Activated CD8-positive, alpha-beta T cell treated with anti-CD3 and anti-CD28 coated beads for 36 hours (primary cell): Measurements from ENCODE around the gene RTN4. TPM values are rescaled to one million over a fixed set of nuclear protein-coding genes. Genes with fewer than 3 reads are reported as not detected.

Experiments used
- ATAC-seq: fragments of 200-7000 bp; cut with Tn5 transposase; one replicate; pipeline ENCODE4 v1.10.0; 2021; ENCODE audit warnings: mild to moderate bottlenecking, moderate library complexity
- CTCF ChIA-PET: fragments of 350-600 bp; sonication (Branson Sonifier 250); formaldehyde crosslinking; loops from one replicate; lab custom pipeline; 2021; ENCODE audit warnings: antibody characterized with exemption; lab: Charles Lee
- POLR2A ChIA-PET: fragments of 350-600 bp; sonication (Branson Sonifier 250); formaldehyde crosslinking; loops from one replicate; lab custom pipeline; 2021; ENCODE audit warnings: antibody characterized with exemption; lab: Charles Lee
- DNase-seq: peaks from one replicate; pipeline ENCODE4 v3.0.0-alpha.2; 2020
- H3K27ac Mint-ChIP-seq: one replicate; pipeline ENCODE4 v1.8.0; 2021; ENCODE audit warnings: mild to moderate bottlenecking, mixed read lengths
- H3K27me3 Mint-ChIP-seq: one replicate; pipeline ENCODE4 v1.8.0; 2021; ENCODE audit warnings: mixed read lengths
- H3K36me3 Mint-ChIP-seq: one replicate; pipeline ENCODE4 v1.8.0; 2021; ENCODE audit warnings: low read depth, mixed read lengths
- H3K4me1 Mint-ChIP-seq: one replicate; pipeline ENCODE4 v1.8.0; 2021; ENCODE audit warnings: low read depth, mixed read lengths
- H3K4me3 Mint-ChIP-seq: one replicate; pipeline ENCODE4 v1.8.0; 2021; ENCODE audit warnings: mild to moderate bottlenecking, moderate library complexity, mixed read lengths
- H3K9me3 Mint-ChIP-seq: one replicate; pipeline ENCODE4 v1.8.0; 2021; ENCODE audit warnings: mixed read lengths
- intact Hi-C: fragments of 100-400 bp; cut with micrococcal nuclease; formaldehyde crosslinking; loops from one replicate; pipeline ENCODE4 v1.10.0; 2022
- total RNA-seq, 2 experiments: library from RNA; stranded (reverse); gene quantifications; one replicate each; pipeline ENCODE4 v1.2.3, GENCODE V29; 2021
- TF ChIP-seq, protein P1 (sequence below): fragments of 200-600 bp; IDR thresholded peaks from one replicate; pipeline ENCODE4 v1.8.0; 2022; ENCODE audit warnings: antibody characterized with exemption, mild to moderate bottlenecking

RTN4 gene
- total RNA-seq, 2 experiments from 2014 or later = 81.5 to 85.0 TPM

DNA sequence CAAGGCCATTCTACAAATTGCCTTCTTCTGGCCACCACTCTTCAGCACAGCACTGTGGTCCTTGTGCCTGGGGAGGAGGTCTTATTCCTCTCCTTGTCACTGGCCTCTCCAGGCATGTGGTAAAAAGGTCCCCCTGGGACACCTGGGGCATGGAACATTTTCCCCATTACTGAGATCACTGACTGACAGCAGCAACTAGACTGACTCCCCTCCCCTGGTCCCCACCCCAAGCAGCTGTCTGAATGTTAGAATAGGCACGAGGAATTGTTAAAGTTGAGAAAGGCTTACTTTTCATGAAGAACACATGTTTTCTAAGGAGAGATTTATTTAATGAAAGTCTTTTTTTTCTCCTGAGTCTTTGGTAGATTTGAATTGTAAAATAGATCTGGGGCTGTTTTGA lies 39.5 kb upstream of the RTN4 start:
- no peak for DNase-seq
- ATAC-seq = no peak
- peaks cover 5% of the 10 kb centered on the region for H3K4me1 Mint-ChIP-seq
- CTCF ChIA-PET = interaction anchor here (1.0 kb wide), 1 partner anchor 22 kb away, joined by 3 read pairs; no protein-coding TSS in a partner anchor
- H3K27me3 Mint-ChIP-seq = no peaks in the 10 kb centered on the region
- H3K4me3 Mint-ChIP-seq = no peak overlapping the region
- intact Hi-C loops = no loop called here
- H3K27ac Mint-ChIP-seq = no peak overlapping the region
- no peaks in the 10 kb centered on the region for H3K9me3 Mint-ChIP-seq
- no peaks in the 10 kb centered on the region for H3K36me3 Mint-ChIP-seq
- POLR2A ChIA-PET = no interaction called here
- TF ChIP-seq, protein P1, sequence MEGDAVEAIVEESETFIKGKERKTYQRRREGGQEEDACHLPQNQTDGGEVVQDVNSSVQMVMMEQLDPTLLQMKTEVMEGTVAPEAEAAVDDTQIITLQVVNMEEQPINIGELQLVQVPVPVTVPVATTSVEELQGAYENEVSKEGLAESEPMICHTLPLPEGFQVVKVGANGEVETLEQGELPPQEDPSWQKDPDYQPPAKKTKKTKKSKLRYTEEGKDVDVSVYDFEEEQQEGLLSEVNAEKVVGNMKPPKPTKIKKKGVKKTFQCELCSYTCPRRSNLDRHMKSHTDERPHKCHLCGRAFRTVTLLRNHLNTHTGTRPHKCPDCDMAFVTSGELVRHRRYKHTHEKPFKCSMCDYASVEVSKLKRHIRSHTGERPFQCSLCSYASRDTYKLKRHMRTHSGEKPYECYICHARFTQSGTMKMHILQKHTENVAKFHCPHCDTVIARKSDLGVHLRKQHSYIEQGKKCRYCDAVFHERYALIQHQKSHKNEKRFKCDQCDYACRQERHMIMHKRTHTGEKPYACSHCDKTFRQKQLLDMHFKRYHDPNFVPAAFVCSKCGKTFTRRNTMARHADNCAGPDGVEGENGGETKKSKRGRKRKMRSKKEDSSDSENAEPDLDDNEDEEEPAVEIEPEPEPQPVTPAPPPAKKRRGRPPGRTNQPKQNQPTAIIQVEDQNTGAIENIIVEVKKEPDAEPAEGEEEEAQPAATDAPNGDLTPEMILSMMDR = no peak

DNA sequence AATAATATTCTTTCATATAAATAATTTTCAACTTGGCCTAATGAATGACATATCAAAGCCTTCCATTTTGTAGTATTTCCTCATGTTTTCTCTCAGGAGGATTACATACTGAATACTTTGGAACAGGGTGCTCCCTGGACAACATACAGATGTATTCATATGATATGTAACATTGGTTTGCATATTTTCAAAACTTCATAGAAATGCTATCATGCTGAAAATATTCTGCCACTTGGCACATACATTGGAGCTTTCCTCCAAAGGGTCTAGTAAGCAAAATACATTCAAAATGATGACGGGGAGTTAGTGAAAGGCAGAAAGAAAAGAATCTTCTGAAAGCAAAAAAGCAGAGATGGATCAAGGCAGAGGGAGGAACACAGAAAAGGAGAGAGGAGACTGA lies 38.1 kb upstream of the RTN4 start:
- peaks cover 5% of the 10 kb centered on the region for H3K4me1 Mint-ChIP-seq
- TF ChIP-seq, protein P1 = no peak
- intact Hi-C loops = no loop called here

DNA sequence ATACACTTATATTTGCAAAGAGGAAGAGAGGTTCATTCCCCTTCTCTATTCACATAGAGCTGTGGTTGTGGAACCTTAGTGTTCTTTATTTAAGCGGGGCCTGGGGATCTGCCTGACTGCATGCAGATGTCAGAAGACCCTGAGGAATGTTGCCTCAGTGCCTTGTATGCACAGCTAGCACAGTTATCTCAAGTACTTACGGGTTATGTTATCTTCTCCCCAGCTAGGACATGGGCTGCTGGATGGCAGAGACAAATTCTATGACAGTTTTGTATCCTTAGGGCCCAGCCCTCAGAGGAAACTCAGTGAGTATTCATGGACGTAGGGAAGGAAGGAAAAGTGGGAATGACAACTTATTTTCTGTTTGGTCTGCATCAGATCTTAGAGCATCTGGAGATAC lies 37.7 kb upstream of the RTN4 start:
- TF ChIP-seq, protein P1 = no peak
- Mint-ChIP-seq H3K27me3 (no peaks in the 10 kb centered on the region), H3K27ac (no peak overlapping the region), H3K36me3 (no peaks in the 10 kb centered on the region), H3K9me3 (no peaks in the 10 kb centered on the region), H3K4me1 (peaks cover 3% of the 10 kb centered on the region), H3K4me3 (no peak overlapping the region)
- ATAC-seq (no peak), DNase-seq (no peak)
- ChIA-PET CTCF (interaction anchor here (1.3 to 1.7 kb wide), 2 partner anchors 9 to 12 kb away, joined by 4 read pairs; no protein-coding TSS in a partner anchor), POLR2A (no interaction called here)
- intact Hi-C loops = no loop called here

More for the DNA sequence above, 38.1 kb upstream of the RTN4 start:
- ATAC-seq (no peak), DNase-seq (no peak)
- H3K4me3 Mint-ChIP-seq = no peak overlapping the region
- no peak overlapping the region for H3K27ac Mint-ChIP-seq
- no peaks in the 10 kb centered on the region for H3K36me3 Mint-ChIP-seq
- H3K9me3 Mint-ChIP-seq = no peaks in the 10 kb centered on the region
- ChIA-PET CTCF (interaction anchor here (1.3 to 1.7 kb wide), 2 partner anchors 9 to 11 kb away, joined by 4 read pairs; no protein-coding TSS in a partner anchor), POLR2A (no interaction called here)
- no peaks in the 10 kb centered on the region for H3K27me3 Mint-ChIP-seq

DNA sequence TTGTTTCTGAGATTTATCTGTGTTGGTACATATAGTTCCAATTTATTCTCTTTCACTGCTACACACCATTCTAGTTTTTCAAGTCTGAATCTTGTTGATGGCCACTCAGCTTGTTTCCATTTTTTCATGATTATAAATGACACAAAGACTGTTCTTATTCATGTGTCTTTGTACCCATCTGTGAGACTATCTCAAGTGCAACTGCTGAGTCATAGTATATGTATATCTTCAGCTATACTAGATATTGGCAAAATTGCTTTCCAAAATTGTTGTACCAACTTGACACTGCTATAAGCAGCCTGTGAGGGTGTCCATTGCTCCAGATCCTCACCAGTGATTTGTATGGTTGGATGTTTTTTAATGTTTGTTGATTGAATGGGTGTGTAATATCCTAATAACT lies 37.2 kb upstream of the RTN4 start:
- ATAC-seq (no peak), DNase-seq (no peak)
- Mint-ChIP-seq H3K27ac (no peak overlapping the region), H3K4me1 (peaks cover 2% of the 10 kb centered on the region), H3K27me3 (no peaks in the 10 kb centered on the region), H3K9me3 (no peaks in the 10 kb centered on the region), H3K4me3 (no peak overlapping the region), H3K36me3 (no peaks in the 10 kb centered on the region)
- ChIA-PET POLR2A (no interaction called here), CTCF (interaction anchor here (1.3 to 1.7 kb wide), 2 partner anchors 10 to 12 kb away, joined by 4 read pairs; no protein-coding TSS in a partner anchor)
- TF ChIP-seq, protein P1 = no peak
- intact Hi-C loops = no loop called here

DNA sequence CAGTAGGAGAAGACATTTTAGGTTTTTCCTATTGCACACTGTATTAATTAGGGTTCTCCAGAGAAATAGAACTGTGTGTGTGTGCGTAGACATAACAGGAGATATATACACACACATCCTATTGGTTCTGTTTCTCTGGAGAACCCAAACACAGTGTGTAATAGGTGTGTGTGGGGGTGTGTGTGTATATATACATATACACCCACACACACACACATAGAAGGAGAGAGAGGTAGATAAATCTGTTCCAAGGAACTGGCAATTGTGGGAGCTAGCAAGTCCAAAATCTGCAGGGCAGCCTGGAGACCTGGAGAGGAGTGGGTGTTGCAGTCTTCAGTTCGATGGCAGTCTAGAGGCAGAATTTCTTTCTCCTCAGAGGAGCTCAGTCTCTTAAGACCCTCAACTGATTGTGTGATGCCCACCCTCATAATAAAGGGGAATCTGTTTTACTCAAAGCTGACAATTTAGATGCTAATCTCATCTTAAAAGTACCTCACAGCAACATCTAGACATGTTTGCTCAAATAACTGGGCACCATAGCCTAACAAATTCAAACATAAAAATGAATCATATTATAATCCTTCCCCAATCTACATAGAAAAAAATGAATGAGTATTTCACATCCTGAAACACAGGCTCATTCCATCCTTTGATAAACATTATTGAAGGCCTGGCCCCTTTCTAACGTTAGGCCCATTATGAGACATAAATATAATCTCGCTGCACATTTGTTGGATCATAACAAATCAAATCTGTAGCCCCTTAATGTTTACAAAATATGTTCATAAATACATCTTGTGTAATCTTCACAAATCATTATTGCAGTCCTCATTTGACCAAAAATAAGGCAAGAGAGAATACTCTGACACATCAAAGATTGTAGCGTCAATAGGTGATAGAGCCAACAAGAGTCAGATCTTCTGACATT lies 35.1 kb upstream of the RTN4 start:
- TF ChIP-seq, protein P1 = no peak
- H3K9me3 Mint-ChIP-seq = peaks cover 2% of the 10 kb centered on the region
- no peaks in the 10 kb centered on the region for H3K4me1 Mint-ChIP-seq
- intact Hi-C loops = no loop called here
- ATAC-seq (no peak), DNase-seq (no peak)
- no peak overlapping the region for H3K4me3 Mint-ChIP-seq
- ChIA-PET POLR2A (interaction anchor here (0.6 kb wide), 1 partner anchor 12 kb away, joined by 3 read pairs; no protein-coding TSS in a partner anchor), CTCF (no interaction called here)
- no peaks in the 10 kb centered on the region for H3K36me3 Mint-ChIP-seq
- H3K27me3 Mint-ChIP-seq = no peaks in the 10 kb centered on the region
- no peak overlapping the region for H3K27ac Mint-ChIP-seq
